ENCODE results near the gene MS4A13. TPM values are rescaled to one million over a fixed set of nuclear protein-coding genes. Genes with fewer than 3 reads are reported as not detected.

The MS4A13 gene
- total RNA-seq, 5 donors from 2014 or later (not counting 1 experiment from before 2014, with no cell fraction given): not detected

GRCh38 chr11:60563553-60564235, 48.5 kb downstream of the MS4A13 start:
- Histone ChIP-seq H3K36me3 (ENCODE audit: control insufficient read depth in 2 of 2, extremely low read depth in 1 of 2, insufficient read depth in 1 of 2, low read length in 1 of 2) (no peaks in the 10 kb centered on the region), H3K9me3 (peaks cover 3% of the 10 kb centered on the region), H3K27me3 (replicated peaks in 1 of 2; ENCODE audit: control insufficient read depth in 2 of 2, extremely low read depth in 1 of 2, insufficient read depth in 2 of 2, low read length in 1 of 2) (peaks cover 0 to 12% of the 10 kb centered on the region in 2 experiments), H3K4me3 (ENCODE audit: control insufficient read depth in 1 of 2, extremely low read depth in 1 of 2, low read length in 1 of 2) (no peak overlapping the region), H3K27ac (ENCODE audit: low read length) (no peak overlapping the region), H3K4me1 (ENCODE audit: control insufficient read depth in 1 of 2, extremely low read depth in 1 of 2, insufficient read depth in 2 of 2, low read length in 2 of 2) (no peaks in the 10 kb centered on the region)
- no CpG with 5 or more reads among the region's 8 CpGs for WGBS (ENCODE audit: insufficient coverage)
- Mint-ChIP-seq H3K27me3 (peaks cover 10 to 16% of the 10 kb centered on the region in 2 donors), H3K27ac (no peak overlapping the region), H3K4me1 (no peaks in the 10 kb centered on the region), H3K4me3 (no peak overlapping the region), H3K36me3 (no peaks in the 10 kb centered on the region), H3K9me3 (peaks cover 16 to 27% (median 21%) of the 10 kb centered on the region in 3 donors)
- CTCF ChIA-PET: no interaction called here
- ATAC-seq (replicated peaks in 1 of 4) (no peak), DNase-seq (no peak)
- POLR2A ChIA-PET: no interaction called here

GRCh38 chr11:60566776-60567175, 51.6 kb downstream of the MS4A13 start:
- Histone ChIP-seq H3K9me3 (no peaks in the 10 kb centered on the region), H3K4me1 (ENCODE audit: control insufficient read depth in 1 of 2, extremely low read depth in 1 of 2, insufficient read depth in 2 of 2, low read length in 2 of 2) (no peaks in the 10 kb centered on the region), H3K27ac (ENCODE audit: low read length) (no peak overlapping the region), H3K36me3 (ENCODE audit: control insufficient read depth in 2 of 2, extremely low read depth in 1 of 2, insufficient read depth in 1 of 2, low read length in 1 of 2) (no peaks in the 10 kb centered on the region), H3K27me3 (replicated peaks in 1 of 2; ENCODE audit: control insufficient read depth in 2 of 2, extremely low read depth in 1 of 2, insufficient read depth in 2 of 2, low read length in 1 of 2) (peaks cover 0 to 12% of the 10 kb centered on the region in 2 experiments), H3K4me3 (ENCODE audit: control insufficient read depth in 1 of 2, extremely low read depth in 1 of 2, low read length in 1 of 2) (no peak overlapping the region)
- Mint-ChIP-seq H3K4me1 (no peaks in the 10 kb centered on the region), H3K27me3 (peaks cover 13 to 20% of the 10 kb centered on the region in 2 donors), H3K9me3 (peaks cover 6 to 8% (median 6%) of the 10 kb centered on the region in 3 donors), H3K27ac (no peak overlapping the region), H3K4me3 (no peak overlapping the region), H3K36me3 (no peaks in the 10 kb centered on the region)
- no peak for DNase-seq
- 80% methylated on average over 1 of the region's 5 CpGs for WGBS (ENCODE audit: insufficient coverage)
- ATAC-seq (replicated peaks in 1 of 4): no peak
- CTCF ChIA-PET: no interaction called here
- POLR2A ChIA-PET: no interaction called here

DNA sequence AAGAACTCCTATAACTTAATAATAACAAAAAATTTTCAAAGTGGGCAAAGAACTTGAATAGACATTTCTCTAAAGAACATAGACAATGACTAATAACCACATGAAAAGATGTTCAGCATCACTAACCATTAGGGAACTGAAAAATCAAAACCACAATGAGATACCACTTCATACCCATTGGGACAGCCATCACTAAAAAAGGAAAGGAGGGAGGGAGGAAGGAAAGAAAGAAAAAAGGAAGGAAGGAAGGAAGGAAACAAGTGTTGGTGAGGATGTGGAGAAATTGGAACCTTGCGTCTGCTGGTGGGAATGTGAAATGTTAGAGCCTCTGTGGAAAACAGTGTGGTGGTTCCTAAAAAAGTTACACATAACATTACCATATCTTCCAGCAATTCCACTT, 55.8 kb downstream of the MS4A13 start:
- Histone ChIP-seq H3K27me3 (replicated peaks in 1 of 2; ENCODE audit: control insufficient read depth in 2 of 2, extremely low read depth in 1 of 2, insufficient read depth in 2 of 2, low read length in 1 of 2) (peaks cover 0 to 7% of the 10 kb centered on the region in 2 experiments), H3K27ac (ENCODE audit: low read length) (no peak overlapping the region), H3K36me3 (ENCODE audit: control insufficient read depth in 2 of 2, extremely low read depth in 1 of 2, insufficient read depth in 1 of 2, low read length in 1 of 2) (no peaks in the 10 kb centered on the region), H3K4me3 (ENCODE audit: control insufficient read depth in 1 of 2, extremely low read depth in 1 of 2, low read length in 1 of 2) (no peak overlapping the region), H3K9me3 (no peaks in the 10 kb centered on the region), H3K4me1 (ENCODE audit: control insufficient read depth in 1 of 2, extremely low read depth in 1 of 2, insufficient read depth in 2 of 2, low read length in 2 of 2) (no peaks in the 10 kb centered on the region)
- ChIA-PET POLR2A (no interaction called here), CTCF (no interaction called here)
- ATAC-seq (replicated peaks in 1 of 4): no peak
- H3K36me3 Mint-ChIP-seq: no peaks in the 10 kb centered on the region
- H3K27me3 Mint-ChIP-seq: peaks cover 10 to 19% of the 10 kb centered on the region in 2 donors
- no peaks in the 10 kb centered on the region for H3K4me1 Mint-ChIP-seq
- no peak for DNase-seq
- no peaks in the 10 kb centered on the region for H3K9me3 Mint-ChIP-seq
- no peak overlapping the region for H3K27ac Mint-ChIP-seq
- no peak overlapping the region for H3K4me3 Mint-ChIP-seq
- WGBS (ENCODE audit: insufficient coverage): no CpG with 5 or more reads among the region's 1 CpG

- Mint-ChIP-seq H3K4me3 (no peak overlapping the region), H3K4me1 (no peaks in the 10 kb centered on the region), H3K9me3 (peaks cover 4 to 20% (median 18%) of the 10 kb centered on the region in 3 donors), H3K27me3 (no peaks in the 10 kb centered on the region), H3K36me3 (peaks cover 4% of the 10 kb centered on the region), H3K27ac (no peak overlapping the region)
- Histone ChIP-seq H3K36me3 (ENCODE audit: control insufficient read depth in 2 of 2, extremely low read depth in 1 of 2, insufficient read depth in 1 of 2, low read length in 1 of 2) (no peaks in the 10 kb centered on the region), H3K27me3 (replicated peaks in 1 of 2; ENCODE audit: control insufficient read depth in 2 of 2, extremely low read depth in 1 of 2, insufficient read depth in 2 of 2, low read length in 1 of 2) (peaks cover 0 to under 1% of the 10 kb centered on the region in 2 experiments), H3K4me3 (ENCODE audit: control insufficient read depth in 1 of 2, extremely low read depth in 1 of 2, low read length in 1 of 2) (no peak overlapping the region), H3K4me1 (ENCODE audit: control insufficient read depth in 1 of 2, extremely low read depth in 1 of 2, insufficient read depth in 2 of 2, low read length in 2 of 2) (no peaks in the 10 kb centered on the region), H3K9me3 (no peaks in the 10 kb centered on the region), H3K27ac (ENCODE audit: low read length) (no peak overlapping the region)
- DNase-seq (no peak), ATAC-seq (replicated peaks in 1 of 4) (no peak)
- ChIA-PET POLR2A (no interaction called here), CTCF (interaction anchor here in 1 of 2 donors (1.0 kb wide), 1 partner anchor 46 kb away, joined by 4 read pairs; no protein-coding TSS in a partner anchor)
- WGBS (ENCODE audit: insufficient coverage): no CpG with 5 or more reads among the region's 2 CpGs
Observed at GRCh38 chr11:60589611-60590010, 74.4 kb downstream of the MS4A13 start.

Other genes starting within 250 kb of the MS4A13 start
- under 1 TPM in 1 of 5 donors, not detected in 4; 0.26 TPM for gene MS4A4A, start 234.7 kb upstream of the MS4A13 start, total RNA-seq
- gene MS4A6E, start 188.1 kb upstream of the MS4A13 start, total RNA-seq: not detected
- 1 to 10 TPM in 1 of 5 donors, under 1 TPM in 3, not detected in 1; 0.43 to 1.0 (median 0.77) TPM for gene MS4A7, start 136.9 kb upstream of the MS4A13 start, total RNA-seq
- under 1 TPM in 1 of 5 donors, not detected in 4; 0.10 TPM for gene MS4A14, start 118.9 kb upstream of the MS4A13 start, total RNA-seq
- not detected for gene MS4A5, start 85.8 kb upstream of the MS4A13 start, total RNA-seq
- gene MS4A1, start 59.5 kb upstream of the MS4A13 start, total RNA-seq: 10 to 100 TPM in 4 of 5 donors, 1 to 10 TPM in 1; 5.6 to 54.1 (median 14.5) TPM
- gene MS4A12, start 22.6 kb upstream of the MS4A13 start, total RNA-seq: not detected
- gene MS4A8, start 184.2 kb downstream of the MS4A13 start, total RNA-seq: not detected
- gene MS4A18, start 209.3 kb downstream of the MS4A13 start, total RNA-seq: not detected
- not detected for gene MS4A15, start 241.5 kb downstream of the MS4A13 start, total RNA-seq

Data from T-cell (primary cell).